Measurements from ENCODE around the gene CORO7.

- no peak for TF ChIP-seq POLR2A (IDR thresholded peaks at IDR 0.05; ENCODE audit: low read length)
- TF ChIP-seq GATA1 (IDR thresholded peaks at IDR 0.05; ENCODE audit: low read depth, low read length), result no peak
Measured at GRCh38 chr16:4378161-4378666, 38.2 kb downstream of the CORO7 start.

Data from erythroblast (primary cell).